Endothelial cell of umbilical vein (primary cell): Measurements from ENCODE around the gene ESRRA. TPM values are rescaled to one million over a fixed set of nuclear protein-coding genes. Genes with fewer than 3 reads are reported as not detected.

Experiments used
- BruUV-seq: library from RNA; stranded (reverse); fragments of 400-500 nt; replicated peaks from 2 replicates; lab custom pipeline; 2021; lab: Mats Ljungman, UMichigan
- CTCF ChIA-PET: fragments of 300-600, 350-600 bp; sonication (Branson Sonifier 250); formaldehyde crosslinking; loops from one replicate; lab custom pipeline; 2021; ENCODE audit warnings: antibody characterized with exemption, inconsistent platforms; lab: Charles Lee
- POLR2A ChIA-PET: fragments of 300-600, 350-600 bp; sonication (Branson Sonifier 250); formaldehyde crosslinking; loops from one replicate; lab custom pipeline; 2021; ENCODE audit warnings: antibody characterized with exemption, inconsistent platforms; lab: Charles Lee
- DNase-seq: peaks from one replicate; pipeline ENCODE4 v3.0.0-alpha.2; 2011; ENCODE audit warnings: low read depth, low spot score
- FAIRE-seq: peaks from 2 replicates; lab custom pipeline; 2011; peaks lifted over from hg19 to GRCh38; lab: Jason Lieb, UNC
- H2AFZ ChIP-seq: 2 replicates; pipeline ENCODE4 v1.6.0; 2012; ENCODE audit warnings: low read depth, low read length, control low read depth, inconsistent platforms
- H3K27ac ChIP-seq: 2 replicates; pipeline ENCODE4 v1.5.1; 2011; ENCODE audit warnings: low read depth, mild to moderate bottlenecking, control low read depth, low read length, moderate library complexity; ENCODE audit not compliant: insufficient read depth
- H3K27me3 ChIP-seq, 2 experiments: 2 replicates each; pipeline versions ENCODE4 v1.6.0 to v1.6.1; 2011; ENCODE audit warnings: low read length in 2 of 2, mixed read lengths in 1 of 2; ENCODE audit not compliant: control insufficient read depth in 2 of 2, insufficient read depth in 2 of 2
- H3K36me3 ChIP-seq, 2 experiments: 2 replicates in 1 of 2; 3 replicates in 1 of 2; pipeline ENCODE4 v1.5.1; 2011; ENCODE audit warnings: low read length in 2 of 2, mild to moderate bottlenecking in 1 of 2, moderate library complexity in 1 of 2; ENCODE audit not compliant: control insufficient read depth in 2 of 2, insufficient read depth in 2 of 2; ENCODE audit errors: extremely low read depth in 1 of 2
- H3K4me1 ChIP-seq: 3 replicates; pipeline ENCODE4 v1.5.1; 2011; ENCODE audit warnings: mild to moderate bottlenecking, low read length; ENCODE audit not compliant: control insufficient read depth, insufficient read depth; ENCODE audit errors: extremely low read depth
- H3K4me2 ChIP-seq: 2 replicates; pipeline ENCODE4 v1.6.1; 2011; ENCODE audit warnings: low read length, control low read depth, mixed read lengths; ENCODE audit not compliant: insufficient read depth
- H3K4me3 ChIP-seq, 3 experiments: fragments of 200-600 bp in 1 of 3; sonication (generic), shearing (Covaris generic) in 1 of 3; replicated peaks in 1 of 3; 2 replicates each; pipeline ENCODE4 v1.5.1; 2011 to 2016; ENCODE audit warnings: control low read depth in 3 of 3, low read length in 3 of 3, mild to moderate bottlenecking in 2 of 3, inconsistent platforms in 1 of 3, low read depth in 1 of 3, moderate library complexity in 1 of 3; ENCODE audit not compliant: insufficient read depth in 1 of 3
- H3K79me2 ChIP-seq: 2 replicates; pipeline ENCODE4 v1.6.0; 2012; ENCODE audit warnings: low read length, inconsistent platforms; ENCODE audit not compliant: control insufficient read depth, insufficient read depth
- H3K9ac ChIP-seq: replicated peaks from 2 replicates; pipeline ENCODE3; 2011; ENCODE audit warnings: low read length, control low read depth; ENCODE audit not compliant: insufficient read depth; ENCODE audit errors: extremely low read depth
- H3K9me1 ChIP-seq: replicated peaks from 3 replicates; pipeline ENCODE4 v1.6.0; 2011; ENCODE audit warnings: mild to moderate bottlenecking, low read length; ENCODE audit not compliant: control insufficient read depth, insufficient read depth; ENCODE audit errors: extremely low read depth
- H3K9me3 ChIP-seq: replicated peaks from 2 replicates; pipeline ENCODE4 v1.5.1; 2012; ENCODE audit warnings: low read length, inconsistent platforms; ENCODE audit not compliant: control insufficient read depth, insufficient read depth
- H4K20me1 ChIP-seq: replicated peaks from 2 replicates; pipeline ENCODE3; 2011; ENCODE audit warnings: mild to moderate bottlenecking, low read length; ENCODE audit not compliant: control insufficient read depth, insufficient read depth; ENCODE audit errors: extremely low read depth
- CTCF ChIP-seq, 2 donors: IDR thresholded peaks; 1 replicate in 1 of 2; 2 replicates in 1 of 2; pipeline ENCODE4 v1.5.1; 2011; ENCODE audit warnings: low read length in 2 of 2, mild to moderate bottlenecking in 2 of 2, moderate library complexity in 2 of 2, control low read depth in 1 of 2, inconsistent platforms in 1 of 2, low read depth in 1 of 2; ENCODE audit not compliant: insufficient read depth in 1 of 2; ENCODE audit errors: extremely low read depth in 1 of 2
- EZH2 ChIP-seq: IDR thresholded peaks from 2 replicates; pipeline ENCODE4 v1.6.1; 2012; ENCODE audit warnings: borderline replicate concordance, low read depth, mild to moderate bottlenecking, moderate library complexity, low read length, inconsistent platforms; ENCODE audit not compliant: severe bottlenecking
- GATA2 ChIP-seq: IDR thresholded peaks from 2 replicates; pipeline ENCODE4 v1.7.0; 2011; ENCODE audit warnings: low read depth, mild to moderate bottlenecking, moderate library complexity, mixed read lengths, low read length; ENCODE audit not compliant: insufficient read length, insufficient read depth
- JUN ChIP-seq: IDR thresholded peaks from 2 replicates; pipeline ENCODE4 v1.6.1; 2011; ENCODE audit warnings: borderline replicate concordance, low read depth; ENCODE audit not compliant: insufficient read length, insufficient read depth
- MAX ChIP-seq: IDR thresholded peaks from 2 replicates; pipeline ENCODE4 v1.6.1; 2011; ENCODE audit not compliant: insufficient read depth, insufficient read length
- MYC ChIP-seq: IDR thresholded peaks from one replicate; pipeline ENCODE4 v1.6.1; 2011; ENCODE audit warnings: mild to moderate bottlenecking, low read depth, low read length
- POLR2A ChIP-seq: IDR thresholded peaks from 2 replicates; pipeline ENCODE4 v1.6.1; 2012; ENCODE audit warnings: low read depth, mild to moderate bottlenecking, control low read depth, low read length
- POLR2AphosphoS5 ChIP-seq: IDR thresholded peaks from 2 replicates; pipeline ENCODE4 v1.6.1; 2012; ENCODE audit warnings: low read depth, mild to moderate bottlenecking, control low read depth, low read length, moderate library complexity; ENCODE audit not compliant: insufficient read depth
- dilution Hi-C: fragments of 300-500 bp; cut with MboI; formaldehyde crosslinking; loops from one replicate; pipeline ENCODE4 v1.15.0; 2019; ENCODE audit warnings: low sequenced_read_pairs; ENCODE audit not compliant: extremely low pct_ligation_motif_present
- intact Hi-C: fragments of 100-400 bp; cut with micrococcal nuclease; formaldehyde crosslinking; loops from one replicate; pipeline ENCODE4 v1.10.0; 2022
- polyA plus RNA-seq, 4 experiments: library from polyadenylated mRNA; depleted of rRNA in 3 of 4; stranded (reverse) in 3 of 4; unstranded in 1 of 4; fragments of >200 nt; gene quantifications; 2 replicates each; pipeline versions ENCODE4 v1.2.1 to v1.2.3, GENCODE V29; 2011 to 2012; ENCODE audit warnings: missing spikeins in 1 of 4
- total RNA-seq: library from RNA; stranded (reverse); gene quantifications from 2 replicates; pipeline ENCODE4 v1.2.3, GENCODE V29; 2021

Gene ESRRA
- total and polyA plus RNA-seq, 2 donors (not counting 3 experiments of a cell fraction or from before 2014, with no cell fraction given), result 17.2 to 37.4 TPM

- Histone ChIP-seq H3K36me3 (peaks cover 5 to 15% of the 10 kb centered on the region in 2 experiments), H2AFZ (no peak overlapping the region), H3K79me2 (peaks cover 10% of the 10 kb centered on the region), H3K9me3 (no peaks in the 10 kb centered on the region), H3K27ac (no peak overlapping the region), H3K9me1 (no peaks in the 10 kb centered on the region), H3K4me1 (peaks cover 22% of the 10 kb centered on the region), H3K27me3 (no peaks in the 10 kb centered on the region), H4K20me1 (no peaks in the 10 kb centered on the region), H3K4me2 (peak overlapping the region; percentile 35), H3K9ac (no peak overlapping the region), H3K4me3 (peak overlapping the region; percentile 11 to 91 (median 33))
- dilution Hi-C loops (no loop called here), intact Hi-C loops (loop anchor here (1.0 to 5.0 kb wide), 2 partner anchors 42 to 118 kb away; partner anchors contain the start of genes FKBP2 and PRDX5)
- ChIA-PET CTCF (interaction anchor here (0.6 to 1.5 kb wide), 5 partner anchors 7 to 59 kb away, joined by 3 to 5 read pairs (median 3); partner anchors contain the start of genes PRDX5 and TRMT112), POLR2A (no interaction called here)
- DNase-seq (no peak), FAIRE-seq (no peak)
- BruUV-seq, result no TSS peak
- TF ChIP-seq POLR2AphosphoS5 (no peak), MAX (no peak), CTCF (IDR thresholded peaks at IDR 0.05; ENCODE audit: extremely low read depth in 1 of 2, insufficient read depth in 1 of 2, low read depth in 1 of 2, low read length in 2 of 2) (no peak), GATA2 (no peak), MYC (no peak), POLR2A (no peak), EZH2 (no peak), JUN (no peak)
These were observed 54.6 kb downstream of the ESRRA start for GRCh38 chr11:64359712-64360445.
